ENCODE data around the gene ALDH1L1. TPM values are rescaled to one million over a fixed set of nuclear protein-coding genes. Genes with fewer than 3 reads are reported as not detected.

The ALDH1L1 gene
- total and polyA plus RNA-seq, 8 donors = 0.39 to 1.8 (median 0.51) TPM

- intact Hi-C loops (cut with DNase I) = no loop called here
- no peak for TF ChIP-seq CTCF (IDR thresholded peaks at IDR 0.05)
- no peaks in the 10 kb centered on the region for H3K27me3 ChIP-seq
- H3K4me1 ChIP-seq = no peaks in the 10 kb centered on the region
- no peak overlapping the region for H3K27ac ChIP-seq
- no peaks in the 10 kb centered on the region for H3K36me3 ChIP-seq
- H3K9me3 ChIP-seq = no peaks in the 10 kb centered on the region
- ATAC-seq = no peak
- no peak for DNase-seq
- H3K4me3 ChIP-seq = no peak overlapping the region
These were observed 21.4 kb downstream of the ALDH1L1 start for GRCh38 chr3:126158912-126159454.

GRCh38 chr3:126158016-126158911, 22.1 kb downstream of the ALDH1L1 start:
- H3K36me3 ChIP-seq = no peaks in the 10 kb centered on the region
- no peak overlapping the region for H3K27ac ChIP-seq
- H3K27me3 ChIP-seq = no peaks in the 10 kb centered on the region
- intact Hi-C loops (cut with DNase I) = no loop called here
- ATAC-seq (no peak), DNase-seq (no peak)
- no peak for TF ChIP-seq CTCF (IDR thresholded peaks at IDR 0.05)
- no peak overlapping the region for H3K4me3 ChIP-seq
- no peaks in the 10 kb centered on the region for H3K4me1 ChIP-seq
- no peaks in the 10 kb centered on the region for H3K9me3 ChIP-seq

- no peak overlapping the region for H3K27ac ChIP-seq
- no peaks in the 10 kb centered on the region for H3K36me3 ChIP-seq
- intact Hi-C loops (cut with DNase I) = no loop called here
- no peaks in the 10 kb centered on the region for H3K4me1 ChIP-seq
- no peaks in the 10 kb centered on the region for H3K27me3 ChIP-seq
- no peak overlapping the region for H3K4me3 ChIP-seq
- no peak for DNase-seq
- no peaks in the 10 kb centered on the region for H3K9me3 ChIP-seq
- ATAC-seq = no peak
- no peak for TF ChIP-seq CTCF (IDR thresholded peaks at IDR 0.05)
These were observed 23.2 kb downstream of the ALDH1L1 start for GRCh38 chr3:126157083-126157768.

GRCh38 chr3:126156468-126156867, 23.9 kb downstream of the ALDH1L1 start:
- no peaks in the 10 kb centered on the region for H3K9me3 ChIP-seq
- H3K27me3 ChIP-seq = no peaks in the 10 kb centered on the region
- intact Hi-C loops (cut with DNase I) = no loop called here
- H3K27ac ChIP-seq = no peak overlapping the region
- ATAC-seq (no peak), DNase-seq (no peak)
- no peak overlapping the region for H3K4me3 ChIP-seq
- TF ChIP-seq CTCF (IDR thresholded peaks at IDR 0.05) = no peak
- H3K4me1 ChIP-seq = no peaks in the 10 kb centered on the region
- no peaks in the 10 kb centered on the region for H3K36me3 ChIP-seq

GRCh38 chr3:126155819-126156218, 24.6 kb downstream of the ALDH1L1 start:
- intact Hi-C loops (cut with DNase I) = no loop called here
- DNase-seq (no peak), ATAC-seq (no peak)
- TF ChIP-seq CTCF (IDR thresholded peaks at IDR 0.05) = no peak
- no peaks in the 10 kb centered on the region for H3K27me3 ChIP-seq
- H3K36me3 ChIP-seq = no peaks in the 10 kb centered on the region
- no peaks in the 10 kb centered on the region for H3K9me3 ChIP-seq
- no peak overlapping the region for H3K27ac ChIP-seq
- no peak overlapping the region for H3K4me3 ChIP-seq
- H3K4me1 ChIP-seq = no peaks in the 10 kb centered on the region
